Measurements from ENCODE around the gene LCE2D. TPM values are rescaled to one million over a fixed set of nuclear protein-coding genes. Genes with fewer than 3 reads are reported as not detected.
"Not testable (repeated sequence)": the region's sequence is repeated elsewhere in the genome, so short reads cannot be mapped to it uniquely, and the experiment has no call there.

The LCE2D gene
- total and polyA plus RNA-seq, 2 donors (not counting 1 experiment from before 2014, with no cell fraction given), result not detected

DNA sequence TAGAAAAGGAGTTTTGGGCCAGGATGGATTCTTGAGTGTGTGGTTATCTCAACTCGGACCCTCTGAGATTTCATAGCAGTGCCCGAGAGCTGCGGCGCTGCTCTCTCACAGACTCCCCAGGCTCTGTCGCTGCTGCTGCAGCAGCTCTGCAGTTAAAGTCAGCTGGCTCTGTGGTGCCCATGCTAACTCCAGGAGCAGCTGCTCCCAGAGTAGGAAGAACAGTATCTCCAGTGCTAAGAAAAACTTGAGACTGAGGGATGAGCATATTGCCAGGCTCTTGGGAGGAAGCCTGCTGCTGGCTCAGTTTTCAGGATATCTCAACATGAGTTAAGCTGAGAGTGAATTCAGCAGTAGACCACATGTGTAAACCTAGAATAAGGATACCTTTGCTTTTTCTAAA, 4.5 kb downstream of the LCE2D start:
- Mint-ChIP-seq H3K27me3 (peaks cover 20% of the 10 kb centered on the region), H3K27ac (no peak overlapping the region), H3K9me3 (ENCODE audit: insufficient read depth) (no peaks in the 10 kb centered on the region), H3K4me3 (no peak overlapping the region), H3K4me1 (no peaks in the 10 kb centered on the region)
- Histone ChIP-seq H3K79me2 (ENCODE audit: control insufficient read depth, insufficient read depth, low read length) (no peaks in the 10 kb centered on the region), H3K36me3 (replicated peaks in 1 of 2; ENCODE audit: control extremely low read depth in 1 of 2, control insufficient read depth in 1 of 2, extremely low read depth in 1 of 2, insufficient read depth in 2 of 2, low read length in 1 of 2) (no peaks in the 10 kb centered on the region), H3K27ac (ENCODE audit: low read length in 2 of 2) (no peak overlapping the region), H3K9me3 (ENCODE audit: control extremely low read depth in 1 of 3, control insufficient read depth in 2 of 3, insufficient read depth in 1 of 3, low read length in 2 of 3) (no peaks in the 10 kb centered on the region), H3K4me2 (replicated peaks; ENCODE audit: low read depth, low read length, poor library complexity, severe bottlenecking) (no peak overlapping the region), H3K27me3 (replicated peaks in 1 of 4; ENCODE audit: control extremely low read depth in 1 of 4, control insufficient read depth in 3 of 4, insufficient read depth in 4 of 4, low read length in 3 of 4) (peaks cover 0 to 3% (median 0%) of the 10 kb centered on the region in 4 experiments), H3K4me3 (ENCODE audit: control extremely low read depth in 1 of 5, extremely low read depth in 1 of 5, insufficient read depth in 1 of 5, low read depth in 2 of 5, low read length in 4 of 5) (no peak overlapping the region), H4K20me1 (ENCODE audit: control insufficient read depth, insufficient read depth, low read length, poor library complexity, severe bottlenecking) (no peaks in the 10 kb centered on the region), H3K4me1 (ENCODE audit: control insufficient read depth in 2 of 2, insufficient read depth in 2 of 2, low read length in 2 of 2) (no peaks in the 10 kb centered on the region), H2AFZ (ENCODE audit: insufficient read depth, low read depth, low read length, poor library complexity, severe bottlenecking) (no peak overlapping the region), H3K9ac (ENCODE audit: low read length) (no peak overlapping the region)
- CTCF ChIA-PET, result no interaction called here
- 89% methylated on average over 4 of the region's 5 CpGs for WGBS (ENCODE audit: insufficient coverage)
- POLR2A ChIA-PET, result no interaction called here
- TF ChIP-seq EZH2 (IDR thresholded peaks at IDR 0.05; ENCODE audit: borderline replicate concordance, insufficient read depth, low read depth, low read length, poor library complexity, severe bottlenecking), result no peak
- TF ChIP-seq, protein P1, sequence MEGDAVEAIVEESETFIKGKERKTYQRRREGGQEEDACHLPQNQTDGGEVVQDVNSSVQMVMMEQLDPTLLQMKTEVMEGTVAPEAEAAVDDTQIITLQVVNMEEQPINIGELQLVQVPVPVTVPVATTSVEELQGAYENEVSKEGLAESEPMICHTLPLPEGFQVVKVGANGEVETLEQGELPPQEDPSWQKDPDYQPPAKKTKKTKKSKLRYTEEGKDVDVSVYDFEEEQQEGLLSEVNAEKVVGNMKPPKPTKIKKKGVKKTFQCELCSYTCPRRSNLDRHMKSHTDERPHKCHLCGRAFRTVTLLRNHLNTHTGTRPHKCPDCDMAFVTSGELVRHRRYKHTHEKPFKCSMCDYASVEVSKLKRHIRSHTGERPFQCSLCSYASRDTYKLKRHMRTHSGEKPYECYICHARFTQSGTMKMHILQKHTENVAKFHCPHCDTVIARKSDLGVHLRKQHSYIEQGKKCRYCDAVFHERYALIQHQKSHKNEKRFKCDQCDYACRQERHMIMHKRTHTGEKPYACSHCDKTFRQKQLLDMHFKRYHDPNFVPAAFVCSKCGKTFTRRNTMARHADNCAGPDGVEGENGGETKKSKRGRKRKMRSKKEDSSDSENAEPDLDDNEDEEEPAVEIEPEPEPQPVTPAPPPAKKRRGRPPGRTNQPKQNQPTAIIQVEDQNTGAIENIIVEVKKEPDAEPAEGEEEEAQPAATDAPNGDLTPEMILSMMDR (IDR thresholded peaks at IDR 0.05), result no peak
- DNase-seq (no peak), ATAC-seq (ENCODE audit: low read depth) (no peak)
- intact Hi-C loops (cut with micrococcal nuclease), result no loop called here

DNA sequence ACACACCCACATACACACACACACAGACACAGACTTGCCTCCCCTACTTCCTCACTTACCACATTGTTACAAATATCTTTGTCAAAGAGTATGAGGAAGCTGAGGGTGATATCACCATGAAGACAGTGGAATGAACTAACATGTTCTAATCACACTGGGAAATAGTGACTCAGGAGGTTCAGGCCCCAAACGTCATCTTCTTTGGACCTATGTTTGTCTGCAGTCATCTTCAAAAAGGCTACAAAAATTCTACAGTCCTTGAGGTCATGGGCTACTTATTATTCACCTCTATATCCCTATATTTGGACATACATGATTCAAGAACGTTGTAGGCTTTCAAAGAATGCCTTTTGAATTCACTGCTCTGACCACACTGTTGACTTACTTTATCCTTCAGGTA, 9.8 kb downstream of the LCE2D start:
- CTCF ChIA-PET, result no interaction called here
- Histone ChIP-seq H2AFZ (ENCODE audit: insufficient read depth, low read depth, low read length, poor library complexity, severe bottlenecking) (no peak overlapping the region), H3K79me2 (ENCODE audit: control insufficient read depth, insufficient read depth, low read length) (no peaks in the 10 kb centered on the region), H3K27me3 (replicated peaks in 1 of 4; ENCODE audit: control extremely low read depth in 1 of 4, control insufficient read depth in 3 of 4, insufficient read depth in 4 of 4, low read length in 3 of 4) (no peaks in the 10 kb centered on the region), H3K4me2 (replicated peaks; ENCODE audit: low read depth, low read length, poor library complexity, severe bottlenecking) (no peak overlapping the region), H3K9me3 (ENCODE audit: control extremely low read depth in 1 of 3, control insufficient read depth in 2 of 3, insufficient read depth in 1 of 3, low read length in 2 of 3) (no peaks in the 10 kb centered on the region), H3K27ac (ENCODE audit: low read length in 2 of 2) (no peak overlapping the region), H3K4me3 (ENCODE audit: control extremely low read depth in 1 of 5, extremely low read depth in 1 of 5, insufficient read depth in 1 of 5, low read depth in 2 of 5, low read length in 4 of 5) (no peak overlapping the region), H3K36me3 (replicated peaks in 1 of 2; ENCODE audit: control extremely low read depth in 1 of 2, control insufficient read depth in 1 of 2, extremely low read depth in 1 of 2, insufficient read depth in 2 of 2, low read length in 1 of 2) (no peaks in the 10 kb centered on the region), H4K20me1 (ENCODE audit: control insufficient read depth, insufficient read depth, low read length, poor library complexity, severe bottlenecking) (no peaks in the 10 kb centered on the region), H3K4me1 (ENCODE audit: control insufficient read depth in 2 of 2, insufficient read depth in 2 of 2, low read length in 2 of 2) (no peaks in the 10 kb centered on the region), H3K9ac (ENCODE audit: low read length) (no peak overlapping the region)
- no peaks in the 10 kb centered on the region for H3K4me1 Mint-ChIP-seq
- ATAC-seq (ENCODE audit: low read depth) (no peak), DNase-seq (no peak)
- H3K27me3 Mint-ChIP-seq, result peaks cover 15% of the 10 kb centered on the region
- WGBS (ENCODE audit: insufficient coverage), result no CpG with 5 or more reads among the region's 2 CpGs
- intact Hi-C loops (cut with micrococcal nuclease), result no loop called here
- H3K9me3 Mint-ChIP-seq (ENCODE audit: insufficient read depth), result no peaks in the 10 kb centered on the region
- TF ChIP-seq, protein P1 (IDR thresholded peaks at IDR 0.05), result no peak
- no peak for TF ChIP-seq EZH2 (IDR thresholded peaks at IDR 0.05; ENCODE audit: borderline replicate concordance, insufficient read depth, low read depth, low read length, poor library complexity, severe bottlenecking)
- H3K4me3 Mint-ChIP-seq, result no peak overlapping the region
- POLR2A ChIA-PET, result no interaction called here
- H3K27ac Mint-ChIP-seq, result no peak overlapping the region

DNA sequence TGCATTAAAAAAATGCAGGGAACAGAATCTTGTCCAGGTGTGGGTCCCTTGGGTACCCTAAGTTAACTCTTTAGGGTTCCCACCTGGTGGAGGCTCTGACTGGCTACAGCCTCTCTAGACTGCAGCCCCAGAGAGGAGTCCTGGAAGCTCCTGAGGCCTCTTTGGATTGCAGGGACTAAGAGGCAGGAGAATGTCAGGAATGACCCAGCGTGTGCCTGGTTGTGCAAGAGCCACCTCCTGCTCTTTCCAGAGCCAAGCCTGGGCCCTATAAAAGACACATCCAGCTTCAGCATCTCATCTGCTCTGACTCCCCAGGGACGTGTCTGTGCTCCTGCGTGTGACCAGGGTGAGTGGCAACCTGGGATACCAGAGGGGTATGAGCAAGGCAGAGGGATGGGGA, 11.8 kb downstream of the LCE2D start, which contains the start of gene LCE2C:
Gene LCE2C (plus strand): TSS at position 297 of the 400 bp plus-strand sequence. CDS start 737 bp downstream, outside the sequence.
- ATAC-seq (ENCODE audit: low read depth); H3K27ac Mint-ChIP-seq; H3K9ac ChIP-seq (ENCODE audit: low read length); H3K79me2 ChIP-seq (ENCODE audit: control insufficient read depth, insufficient read depth, low read length); H3K4me2 ChIP-seq (replicated peaks; ENCODE audit: low read depth, low read length, poor library complexity, severe bottlenecking); H2AFZ ChIP-seq (ENCODE audit: insufficient read depth, low read depth, low read length, poor library complexity, severe bottlenecking); H3K27me3 ChIP-seq (replicated peaks in 1 of 4; ENCODE audit: control extremely low read depth in 1 of 4, control insufficient read depth in 3 of 4, insufficient read depth in 4 of 4, low read length in 3 of 4); H4K20me1 ChIP-seq (ENCODE audit: control insufficient read depth, insufficient read depth, low read length, poor library complexity, severe bottlenecking); H3K4me3 ChIP-seq (ENCODE audit: control extremely low read depth in 1 of 5, extremely low read depth in 1 of 5, insufficient read depth in 1 of 5, low read depth in 2 of 5, low read length in 4 of 5); H3K27ac ChIP-seq (ENCODE audit: low read length in 2 of 2); POLR2A ChIA-PET; H3K9me3 ChIP-seq (ENCODE audit: control extremely low read depth in 1 of 3, control insufficient read depth in 2 of 3, insufficient read depth in 1 of 3, low read length in 2 of 3); H3K9me3 Mint-ChIP-seq (ENCODE audit: insufficient read depth); H3K4me1 Mint-ChIP-seq; H3K4me3 Mint-ChIP-seq; H3K4me1 ChIP-seq (ENCODE audit: control insufficient read depth in 2 of 2, insufficient read depth in 2 of 2, low read length in 2 of 2); CTCF ChIA-PET; H3K36me3 ChIP-seq (replicated peaks in 1 of 2; ENCODE audit: control extremely low read depth in 1 of 2, control insufficient read depth in 1 of 2, extremely low read depth in 1 of 2, insufficient read depth in 2 of 2, low read length in 1 of 2); intact Hi-C loops (cut with micrococcal nuclease); DNase-seq: not testable (repeated sequence)
- H3K27me3 Mint-ChIP-seq, result peaks cover 24% of the 10 kb centered on the region
- no CpG with 5 or more reads among the region's 3 CpGs for WGBS (ENCODE audit: insufficient coverage)
